A549 (cell line): ENCODE measurements around the gene IQGAP2. TPM values are rescaled to one million over a fixed set of nuclear protein-coding genes. Genes with fewer than 3 reads are reported as not detected.
A peak's percentile ranks its signal among the peaks of the same experiment; 100 is the strongest.

Experiments
- ATAC-seq, 2 experiments: fragments of 200-7000 bp in 1 of 2; fragments of >200 bp in 1 of 2; cut with Nextera tagmentation in 1 of 2; cut with Tn5 transposase in 1 of 2; 3 replicates each; pipeline versions ENCODE4 v1.8.0 to v1.9.1; 2018 to 2020; ENCODE audit warnings: mild to moderate bottlenecking in 1 of 2, moderate library complexity in 1 of 2
- CTCF ChIA-PET: fragments of 300-600 bp; sonication (Branson Sonifier 250); formaldehyde crosslinking; extraction: SDS; loops from one replicate; lab custom pipeline; 2021; ENCODE audit warnings: antibody characterized with exemption, inconsistent platforms; lab: Yijun Ruan, JAX
- POLR2A ChIA-PET: fragments of 350-600 bp; formaldehyde crosslinking; extraction: SDS; loops from one replicate; lab custom pipeline; 2021; ENCODE audit warnings: antibody characterized with exemption, inconsistent platforms; lab: Yijun Ruan, JAX
- DNase-seq, 2 experiments: peaks; one replicate each; pipeline versions ENCODE4 v3.0.0 to v3.0.0-alpha.2; 2011 to 2016; ENCODE audit warnings: low read depth in 1 of 2, low spot score in 1 of 2
- FAIRE-seq: peaks from 2 replicates; lab custom pipeline; 2011; peaks lifted over from hg19 to GRCh38; lab: Jason Lieb, UNC
- H3K27ac ChIP-seq, 2 experiments: fragments of >200 bp; sonication (Bioruptor Twin); formaldehyde crosslinking; 3 replicates each; pipeline ENCODE4 v1.5.1; 2016 to 2017
- H3K4me1 ChIP-seq: fragments of >200 bp; sonication (Bioruptor Twin); formaldehyde crosslinking; 3 replicates; pipeline ENCODE4 v1.6.1; 2016
- H3K4me2 ChIP-seq: fragments of >200 bp; sonication (Bioruptor Twin); formaldehyde crosslinking; 3 replicates; pipeline ENCODE4 v1.6.1; 2016
- H3K4me3 ChIP-seq: fragments of >200 bp; sonication (Bioruptor Twin); formaldehyde crosslinking; 3 replicates; pipeline ENCODE4 v1.5.1; 2016
- H3K9me3 ChIP-seq: fragments of >200 bp; sonication (Bioruptor Twin); formaldehyde crosslinking; 3 replicates; pipeline ENCODE4 v1.6.1; 2016
- BCL3 ChIP-seq: fragments of >200 bp; sonication (Bioruptor Twin); formaldehyde crosslinking; IDR thresholded peaks from 3 replicates; pipeline ENCODE4 v1.6.1; 2016
- CHD2 ChIP-seq: fragments of 150-350 bp; IDR thresholded peaks from 2 replicates; pipeline ENCODE4 v1.6.1; 2014; ENCODE audit warnings: low read length; ENCODE audit not compliant: partially characterized antibody
- EHMT2 ChIP-seq: fragments of 200-600 bp; sonication (generic); IDR thresholded peaks from 2 replicates; pipeline ENCODE4 v1.6.1; 2016; ENCODE audit warnings: antibody characterized with exemption, low read depth, mild to moderate bottlenecking, moderate library complexity
- ELK1 ChIP-seq: fragments of 150-350 bp; IDR thresholded peaks from 2 replicates; pipeline ENCODE4 v1.6.1; 2014; ENCODE audit warnings: low read depth, mild to moderate bottlenecking, low read length
- ESRRA ChIP-seq: fragments of 150-350 bp; IDR thresholded peaks from 2 replicates; pipeline ENCODE4 v1.6.1; 2014; ENCODE audit warnings: mild to moderate bottlenecking, low read length, borderline replicate concordance
- HOXA7 ChIP-seq: fragments of 250-450 bp; sonication (Bioruptor Pico); IDR thresholded peaks from 2 replicates; pipeline ENCODE4 v1.5.0; 2020; ENCODE audit warnings: mild to moderate bottlenecking, moderate library complexity
- HOXB5 ChIP-seq: fragments of 250-450 bp; sonication (Bioruptor Pico); IDR thresholded peaks from 2 replicates; pipeline ENCODE4 v1.5.0; 2020; ENCODE audit warnings: mild to moderate bottlenecking, moderate library complexity
- JUN ChIP-seq, 2 experiments: fragments of >200 bp; sonication (Bioruptor Twin); formaldehyde crosslinking; IDR thresholded peaks; 2 replicates in 1 of 2; 3 replicates in 1 of 2; pipeline ENCODE4 v1.6.1; 2016 to 2017
- JUNB ChIP-seq: fragments of >200 bp; sonication (Bioruptor Twin); formaldehyde crosslinking; IDR thresholded peaks from 2 replicates; pipeline ENCODE4 v1.6.1; 2016
- KDM1A ChIP-seq: fragments of 200-600 bp; sonication (generic); IDR thresholded peaks from 2 replicates; pipeline ENCODE4 v1.6.1; 2016; ENCODE audit warnings: low read depth, mild to moderate bottlenecking
- KDM5A ChIP-seq: fragments of 200-600 bp; sonication (generic); IDR thresholded peaks from 2 replicates; pipeline ENCODE4 v1.6.1; 2016; ENCODE audit warnings: antibody characterized with exemption, mild to moderate bottlenecking
- MAZ ChIP-seq: fragments of 150-350 bp; IDR thresholded peaks from 2 replicates; pipeline ENCODE4 v1.6.1; 2014; ENCODE audit warnings: antibody characterized with exemption, low read depth, low read length, borderline replicate concordance
- MYC ChIP-seq: IDR thresholded peaks from 2 replicates; pipeline ENCODE4 v1.6.1; 2012; ENCODE audit warnings: mild to moderate bottlenecking, inconsistent platforms, low read length, improper control_type of control experiment, borderline replicate concordance
- NFE2L2 ChIP-seq: fragments of 150-350 bp; conservative IDR thresholded peaks from 2 replicates; pipeline ENCODE4 v1.6.1; 2014; ENCODE audit warnings: low read length
- NPAS2 ChIP-seq: fragments of 250-450 bp; sonication (Bioruptor Pico); IDR thresholded peaks from 2 replicates; pipeline ENCODE4 v1.8.0; 2022; ENCODE audit warnings: mild to moderate bottlenecking, moderate library complexity, borderline replicate concordance
- NR3C1 ChIP-seq: fragments of >200 bp; sonication (Bioruptor Twin); formaldehyde crosslinking; IDR thresholded peaks from 3 replicates; pipeline ENCODE4 v1.6.1; 2017
- POLR2A ChIP-seq: IDR thresholded peaks from 2 replicates; pipeline ENCODE4 v1.6.1; 2012; ENCODE audit warnings: mild to moderate bottlenecking, low read length
- RARB ChIP-seq: fragments of 250-450 bp; sonication (Bioruptor Pico); IDR thresholded peaks from 2 replicates; pipeline ENCODE4 v1.8.0; 2021; ENCODE audit warnings: mild to moderate bottlenecking, moderate library complexity
- REST ChIP-seq: fragments of 200-600 bp; sonication (generic); IDR thresholded peaks from 2 replicates; pipeline ENCODE4 v1.6.1; 2016; ENCODE audit warnings: antibody characterized with exemption, mild to moderate bottlenecking, moderate library complexity
- RFX5 ChIP-seq: fragments of 450-650 bp; IDR thresholded peaks from 2 replicates; pipeline ENCODE4 v1.7.1; 2014; ENCODE audit warnings: antibody characterized with exemption, mild to moderate bottlenecking, moderate library complexity
- RNF2 ChIP-seq: fragments of 200-600 bp; sonication (generic); IDR thresholded peaks from 2 replicates; pipeline ENCODE4 v1.6.1; 2016; ENCODE audit warnings: low read depth, mild to moderate bottlenecking, antibody characterized with exemption, moderate library complexity, borderline replicate concordance
- SREBF2 ChIP-seq: fragments of 450-650 bp; IDR thresholded peaks from 2 replicates; pipeline ENCODE4 v1.6.1; 2014; ENCODE audit warnings: mild to moderate bottlenecking, moderate library complexity
- TFCP2L1 ChIP-seq: fragments of 250-450 bp; sonication (Bioruptor Pico); IDR thresholded peaks from 2 replicates; pipeline ENCODE4 v1.5.0; 2021; ENCODE audit warnings: mild to moderate bottlenecking
- ZC3H11A ChIP-seq: fragments of 450-650 bp; IDR thresholded peaks from 2 replicates; pipeline ENCODE4 v1.6.1; 2014; ENCODE audit warnings: antibody characterized with exemption, mild to moderate bottlenecking
- ZNF302 ChIP-seq: fragments of 250-450 bp; sonication (Bioruptor Pico); IDR thresholded peaks from 2 replicates; pipeline ENCODE4 v1.9.0; 2021; ENCODE audit warnings: inconsistent platforms, mild to moderate bottlenecking, moderate library complexity
- WGBS: methylation state at CpG from one replicate; pipeline ENCODE4 v1.1.6; 2017; ENCODE audit errors: missing lambda C conversion rate; 5-methylcytosine and 5-hydroxymethylcytosine counted together
- polyA plus RNA-seq, 4 experiments: library from polyadenylated mRNA; depleted of rRNA in 3 of 4; stranded (reverse); fragments of >200 nt; fragmentation: RNase III in 1 of 4; extraction: RNeasy Plus Mini Kit Qiagen cat#74134 plus additional on column Dnase treatment in 1 of 4; gene quantifications; 2 replicates in 3 of 4; 3 replicates in 1 of 4; pipeline ENCODE4 v1.2.3, GENCODE V29; 2011 to 2017

The IQGAP2 gene
- polyA plus RNA-seq, 2 of the 4 experiments (the other 2 are of a cell fraction) = 5.3 to 10.1 TPM

GRCh38 chr5:76482984-76483383 lies 79.9 kb downstream of the IQGAP2 start:
- Histone ChIP-seq H3K4me3 (no peak overlapping the region), H3K9me3 (no peaks in the 10 kb centered on the region), H3K4me2 (no peak overlapping the region), H3K27ac (no peak overlapping the region), H3K4me1 (peaks cover 9% of the 10 kb centered on the region; the same call in 1 of the 3 replicates)
- no peak for ATAC-seq
- POLR2A ChIA-PET = no interaction called here
- no peak for TF ChIP-seq MAZ
- no peak for TF ChIP-seq ELK1
- TF ChIP-seq REST = no peak
- TF ChIP-seq RFX5 = no peak
- TF ChIP-seq NPAS2 = no peak
- TF ChIP-seq BCL3 = no peak
- no peak for TF ChIP-seq NFE2L2
- TF ChIP-seq POLR2A = no peak
- TF ChIP-seq JUNB = no peak
- TF ChIP-seq KDM1A = no peak
- TF ChIP-seq RARB (CRISPR knock-in tag) = no peak
- TF ChIP-seq EHMT2 = no peak
- no peak for TF ChIP-seq JUN (IDR thresholded peaks at IDR 0.05)
- no peak for TF ChIP-seq SREBF2
- no peak for TF ChIP-seq NR3C1
- TF ChIP-seq CHD2 = no peak
- TF ChIP-seq ZNF302 (CRISPR knock-in tag) = no peak
- no peak for TF ChIP-seq ESRRA
- no peak for TF ChIP-seq ZC3H11A
- TF ChIP-seq HOXB5 (CRISPR knock-in tag) = no peak
- 48% methylated on average over 4 of the region's 4 CpGs for whole genome bisulfite sequencing
- no peak for DNase-seq
- no peak for FAIRE-seq
- CTCF ChIA-PET = no interaction called here

GRCh38 chr5:76483433-76483832 lies 80.3 kb downstream of the IQGAP2 start:
- no peaks in the 10 kb centered on the region for H3K9me3 ChIP-seq
- CTCF ChIA-PET = interaction anchor here (0.6 kb wide), 1 partner anchor 77 kb away, joined by 3 read pairs; no protein-coding TSS in a partner anchor
- H3K4me2 ChIP-seq = no peak overlapping the region
- peaks cover 9% of the 10 kb centered on the region; the same call in 1 of the 3 replicates for H3K4me1 ChIP-seq
- TF ChIP-seq RFX5 (no peak), TFCP2L1 (no peak), EHMT2 (no peak), RNF2 (no peak), JUNB (no peak), MYC (no peak), HOXA7 (CRISPR knock-in tag) (no peak), KDM5A (no peak)
- FAIRE-seq = no peak
- POLR2A ChIA-PET = no interaction called here
- DNase-seq = no peak
- no peak overlapping the region for H3K27ac ChIP-seq
- no peak overlapping the region for H3K4me3 ChIP-seq
- 59% methylated on average over 5 of the region's 5 CpGs for WGBS
- peak; percentile 69 to 71; a peak in 4 of 6 replicates for ATAC-seq
